ENCODE data around the gene NPTX2.

NPTX2 gene

DNA sequence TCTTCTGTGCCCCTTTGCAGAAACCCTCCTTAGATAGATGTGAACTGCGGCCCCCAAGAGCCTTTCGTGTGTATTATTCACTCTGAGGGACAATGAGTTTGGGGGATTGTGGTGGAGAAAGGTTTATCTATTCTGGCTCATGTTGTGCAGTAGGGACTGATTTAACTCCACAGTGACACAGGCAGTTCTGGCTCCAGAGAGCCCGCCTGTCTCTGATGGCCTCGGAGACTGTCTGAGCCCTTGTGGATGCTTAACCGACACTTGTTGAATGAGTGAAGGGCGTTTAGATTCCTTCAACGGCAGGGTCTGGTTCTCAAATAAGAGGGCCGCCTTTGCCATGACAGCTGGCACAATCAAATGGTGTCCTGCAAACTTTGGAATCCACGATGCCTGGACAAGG, 5.8 kb downstream of the NPTX2 start:
- H2BK15ac ChIP-seq (ENCODE audit: low read depth, poor library complexity, severe bottlenecking) = no peak overlapping the region
- DNase-seq = no peak
- no peak overlapping the region for H3K4me3 ChIP-seq (ENCODE audit: insufficient read depth in 1 of 2, low read depth in 1 of 2, low read length in 2 of 2)
- H3K18ac ChIP-seq (ENCODE audit: low read depth in 1 of 2, low read length in 2 of 2) = no peak overlapping the region
- no peak overlapping the region for H3K23ac ChIP-seq (ENCODE audit: low read length in 2 of 2)
- no peaks in the 10 kb centered on the region for H3K79me1 ChIP-seq (replicated peaks; ENCODE audit: low read length, poor library complexity, severe bottlenecking)
- H3K4me2 ChIP-seq (ENCODE audit: low read length, poor library complexity, severe bottlenecking) = no peak overlapping the region
- H2BK120ac ChIP-seq (ENCODE audit: low read depth, low read length) = no peak overlapping the region
- 81% methylated on average over 9 of the region's 9 CpGs for WGBS
- no peaks in the 10 kb centered on the region for H3K4me1 ChIP-seq (ENCODE audit: control insufficient read depth, insufficient read depth, low read depth, low read length)
- H3K9ac ChIP-seq (ENCODE audit: low read length) = no peak overlapping the region
- no peak overlapping the region for H2BK12ac ChIP-seq (ENCODE audit: low read length in 2 of 2)
- H2BK5ac ChIP-seq (ENCODE audit: low read depth, low read length, poor library complexity, severe bottlenecking) = no peak overlapping the region
- H4K91ac ChIP-seq (ENCODE audit: low read length) = no peak overlapping the region
- H3K4ac ChIP-seq (ENCODE audit: low read depth in 1 of 2, low read length in 2 of 2) = no peak overlapping the region
- H3K27ac ChIP-seq (ENCODE audit: low read length, poor library complexity, severe bottlenecking) = no peak overlapping the region
- no peak overlapping the region for H2AK5ac ChIP-seq (ENCODE audit: low read length, severe bottlenecking)
- no peak overlapping the region for H3K14ac ChIP-seq (ENCODE audit: low read length in 2 of 2)
- peaks cover 0 to 37% of the 10 kb centered on the region in 2 experiments for H3K27me3 ChIP-seq (ENCODE audit: control insufficient read depth in 1 of 2, insufficient read depth in 1 of 2, low read length in 2 of 2)
- no peak overlapping the region for H2AFZ ChIP-seq (ENCODE audit: low read depth, low read length)
- no peaks in the 10 kb centered on the region for H3K9me3 ChIP-seq (ENCODE audit: control insufficient read depth, low read length)
- H4K8ac ChIP-seq (ENCODE audit: low read length) = no peak overlapping the region
- H3K36me3 ChIP-seq (ENCODE audit: control insufficient read depth in 1 of 2, insufficient read depth in 2 of 2, low read depth in 1 of 2, low read length in 2 of 2) = no peaks in the 10 kb centered on the region

DNA sequence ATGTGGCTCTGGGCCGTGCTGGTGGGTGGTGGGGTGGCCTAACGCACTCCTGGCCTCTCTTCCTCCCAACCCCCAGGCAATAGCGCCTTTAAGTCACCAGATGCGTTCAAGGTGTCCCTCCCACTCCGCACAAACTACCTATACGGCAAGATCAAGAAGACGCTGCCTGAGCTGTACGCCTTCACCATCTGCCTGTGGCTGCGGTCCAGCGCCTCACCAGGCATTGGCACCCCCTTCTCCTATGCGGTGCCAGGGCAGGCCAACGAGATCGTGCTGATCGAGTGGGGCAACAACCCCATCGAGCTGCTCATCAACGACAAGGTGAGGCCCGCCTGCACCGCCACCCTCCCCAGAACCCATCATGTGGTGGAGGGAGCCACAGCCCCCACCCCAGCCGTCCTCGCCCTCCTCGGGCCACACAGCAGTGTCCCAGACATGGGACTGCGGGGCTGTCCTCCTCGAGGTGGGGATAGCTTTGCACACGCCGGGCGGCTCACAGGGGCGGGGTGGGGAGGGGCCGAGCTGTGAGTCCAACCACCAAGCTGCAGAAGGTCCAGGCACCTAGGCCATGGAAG, 7.8 kb downstream of the NPTX2 start:
- WGBS = 87% methylated on average over 28 of the region's 28 CpGs
- Histone ChIP-seq H3K4me2 (ENCODE audit: low read length, poor library complexity, severe bottlenecking) (no peak overlapping the region), H2BK5ac (ENCODE audit: low read depth, low read length, poor library complexity, severe bottlenecking) (no peak overlapping the region), H3K36me3 (ENCODE audit: control insufficient read depth in 1 of 2, insufficient read depth in 2 of 2, low read depth in 1 of 2, low read length in 2 of 2) (no peaks in the 10 kb centered on the region), H3K27ac (ENCODE audit: low read length, poor library complexity, severe bottlenecking) (no peak overlapping the region), H3K4me1 (ENCODE audit: control insufficient read depth, insufficient read depth, low read depth, low read length) (no peaks in the 10 kb centered on the region), H2AK5ac (ENCODE audit: low read length, severe bottlenecking) (no peak overlapping the region), H3K18ac (ENCODE audit: low read depth in 1 of 2, low read length in 2 of 2) (no peak overlapping the region), H2BK12ac (ENCODE audit: low read length in 2 of 2) (no peak overlapping the region), H3K9me3 (ENCODE audit: control insufficient read depth, low read length) (no peaks in the 10 kb centered on the region), H2BK15ac (ENCODE audit: low read depth, poor library complexity, severe bottlenecking) (no peak overlapping the region), H2BK120ac (ENCODE audit: low read depth, low read length) (no peak overlapping the region), H3K27me3 (ENCODE audit: control insufficient read depth in 1 of 2, insufficient read depth in 1 of 2, low read length in 2 of 2) (peaks cover 0 to 22% of the 10 kb centered on the region in 2 experiments), H3K23ac (ENCODE audit: low read length in 2 of 2) (no peak overlapping the region), H3K9ac (ENCODE audit: low read length) (no peak overlapping the region), H4K8ac (ENCODE audit: low read length) (no peak overlapping the region), H3K79me1 (replicated peaks; ENCODE audit: low read length, poor library complexity, severe bottlenecking) (no peaks in the 10 kb centered on the region), H3K4ac (ENCODE audit: low read depth in 1 of 2, low read length in 2 of 2) (no peak overlapping the region), H3K14ac (ENCODE audit: low read length in 2 of 2) (no peak overlapping the region), H4K91ac (ENCODE audit: low read length) (no peak overlapping the region), H3K4me3 (ENCODE audit: insufficient read depth in 1 of 2, low read depth in 1 of 2, low read length in 2 of 2) (no peak overlapping the region), H2AFZ (ENCODE audit: low read depth, low read length) (no peak overlapping the region)
- DNase-seq = no peak

GRCh38 chr7:98626460-98627412, 9.7 kb downstream of the NPTX2 start:
- H4K91ac ChIP-seq (ENCODE audit: low read length) = no peak overlapping the region
- no peak overlapping the region for H2BK120ac ChIP-seq (ENCODE audit: low read depth, low read length)
- H3K27me3 ChIP-seq (ENCODE audit: control insufficient read depth in 1 of 2, insufficient read depth in 1 of 2, low read length in 2 of 2) = peaks cover 0 to 7% of the 10 kb centered on the region in 2 experiments
- no peak for DNase-seq
- H2BK5ac ChIP-seq (ENCODE audit: low read depth, low read length, poor library complexity, severe bottlenecking) = no peak overlapping the region
- H3K9ac ChIP-seq (ENCODE audit: low read length) = no peak overlapping the region
- no peak overlapping the region for H3K14ac ChIP-seq (ENCODE audit: low read length in 2 of 2)
- WGBS = 76% methylated on average over 32 of the region's 35 CpGs
- no peak overlapping the region for H2AK5ac ChIP-seq (ENCODE audit: low read length, severe bottlenecking)
- H3K36me3 ChIP-seq (ENCODE audit: control insufficient read depth in 1 of 2, insufficient read depth in 2 of 2, low read depth in 1 of 2, low read length in 2 of 2) = no peaks in the 10 kb centered on the region
- H4K8ac ChIP-seq (ENCODE audit: low read length) = no peak overlapping the region
- H3K4me2 ChIP-seq (ENCODE audit: low read length, poor library complexity, severe bottlenecking) = no peak overlapping the region
- no peak overlapping the region for H2AFZ ChIP-seq (ENCODE audit: low read depth, low read length)
- no peak overlapping the region for H3K27ac ChIP-seq (ENCODE audit: low read length, poor library complexity, severe bottlenecking)
- no peaks in the 10 kb centered on the region for H3K4me1 ChIP-seq (ENCODE audit: control insufficient read depth, insufficient read depth, low read depth, low read length)
- no peaks in the 10 kb centered on the region for H3K79me1 ChIP-seq (replicated peaks; ENCODE audit: low read length, poor library complexity, severe bottlenecking)
- H3K23ac ChIP-seq (ENCODE audit: low read length in 2 of 2) = no peak overlapping the region
- peaks cover 4% of the 10 kb centered on the region for H3K9me3 ChIP-seq (ENCODE audit: control insufficient read depth, low read length)
- H3K4me3 ChIP-seq (ENCODE audit: insufficient read depth in 1 of 2, low read depth in 1 of 2, low read length in 2 of 2) = no peak overlapping the region
- no peak overlapping the region for H2BK15ac ChIP-seq (ENCODE audit: low read depth, poor library complexity, severe bottlenecking)
- no peak overlapping the region for H3K4ac ChIP-seq (ENCODE audit: low read depth in 1 of 2, low read length in 2 of 2)
- H2BK12ac ChIP-seq (ENCODE audit: low read length in 2 of 2) = no peak overlapping the region
- no peak overlapping the region for H3K18ac ChIP-seq (ENCODE audit: low read depth in 1 of 2, low read length in 2 of 2)

- H4K91ac ChIP-seq (ENCODE audit: low read length) = no peak overlapping the region
- H3K36me3 ChIP-seq (ENCODE audit: control insufficient read depth in 1 of 2, insufficient read depth in 2 of 2, low read depth in 1 of 2, low read length in 2 of 2) = no peaks in the 10 kb centered on the region
- H3K9ac ChIP-seq (ENCODE audit: low read length) = no peak overlapping the region
- no peak overlapping the region for H3K18ac ChIP-seq (ENCODE audit: low read depth in 1 of 2, low read length in 2 of 2)
- no peak overlapping the region for H2AFZ ChIP-seq (ENCODE audit: low read depth, low read length)
- no peak overlapping the region for H2BK120ac ChIP-seq (ENCODE audit: low read depth, low read length)
- 68% methylated on average over 8 of the region's 8 CpGs for WGBS
- no peak overlapping the region for H2BK12ac ChIP-seq (ENCODE audit: low read length in 2 of 2)
- H3K14ac ChIP-seq (ENCODE audit: low read length in 2 of 2) = no peak overlapping the region
- no peak overlapping the region for H2BK15ac ChIP-seq (ENCODE audit: low read depth, poor library complexity, severe bottlenecking)
- H3K4me3 ChIP-seq (ENCODE audit: insufficient read depth in 1 of 2, low read depth in 1 of 2, low read length in 2 of 2) = no peak overlapping the region
- no peak overlapping the region for H2BK5ac ChIP-seq (ENCODE audit: low read depth, low read length, poor library complexity, severe bottlenecking)
- H3K27me3 ChIP-seq (ENCODE audit: control insufficient read depth in 1 of 2, insufficient read depth in 1 of 2, low read length in 2 of 2) = peaks cover 0 to 6% of the 10 kb centered on the region in 2 experiments
- DNase-seq = no peak
- no peak overlapping the region for H3K4me2 ChIP-seq (ENCODE audit: low read length, poor library complexity, severe bottlenecking)
- H3K27ac ChIP-seq (ENCODE audit: low read length, poor library complexity, severe bottlenecking) = no peak overlapping the region
- no peaks in the 10 kb centered on the region for H3K79me1 ChIP-seq (replicated peaks; ENCODE audit: low read length, poor library complexity, severe bottlenecking)
- peaks cover 9% of the 10 kb centered on the region for H3K9me3 ChIP-seq (ENCODE audit: control insufficient read depth, low read length)
- H3K23ac ChIP-seq (ENCODE audit: low read length in 2 of 2) = no peak overlapping the region
- H2AK5ac ChIP-seq (ENCODE audit: low read length, severe bottlenecking) = no peak overlapping the region
- no peak overlapping the region for H3K4ac ChIP-seq (ENCODE audit: low read depth in 1 of 2, low read length in 2 of 2)
- H3K4me1 ChIP-seq (ENCODE audit: control insufficient read depth, insufficient read depth, low read depth, low read length) = no peaks in the 10 kb centered on the region
- no peak overlapping the region for H4K8ac ChIP-seq (ENCODE audit: low read length)
Measured at GRCh38 chr7:98627413-98627790, 10.3 kb downstream of the NPTX2 start.

Measured in mesenchymal stem cell (in vitro differentiated cells and primary cell).